22Rv1 (cell line): Measurements from ENCODE around the gene CTNNA3.

Experiments used
- CTCF ChIP-seq: fragments of 450-650 bp; IDR thresholded peaks from 2 replicates; pipeline ENCODE4 v1.5.1; 2017; ENCODE audit warnings: mild to moderate bottlenecking
- ZFX ChIP-seq: fragments of 450-650 bp; IDR thresholded peaks from 2 replicates; pipeline ENCODE4 v1.6.1; 2017; ENCODE audit warnings: antibody characterized with exemption, borderline replicate concordance

GRCh38 chr10:67110286-67110685 lies 585.7 kb downstream of the CTNNA3 start:
- TF ChIP-seq CTCF (no peak), ZFX (no peak)
